GM12874 (cell line): ENCODE data around the gene RPL39.

Source experiments
- CTCF ChIP-seq: IDR thresholded peaks from 2 replicates; pipeline ENCODE4 v1.5.1; 2011; ENCODE audit warnings: low read depth, mild to moderate bottlenecking, control low read depth, low read length, moderate library complexity; ENCODE audit not compliant: insufficient read depth

The RPL39 gene

GRCh38 chrX:119763836-119764387 is 27.5 kb downstream of the RPL39 start:
- TF ChIP-seq CTCF: no peak

- TF ChIP-seq CTCF: no peak
Observed at GRCh38 chrX:119763181-119763580, 28.2 kb downstream of the RPL39 start.

GRCh38 chrX:119762718-119763117 is 28.7 kb downstream of the RPL39 start:
- TF ChIP-seq CTCF: no peak

GRCh38 chrX:119760026-119760877 is 31.2 kb downstream of the RPL39 start:
- no peak for TF ChIP-seq CTCF

GRCh38 chrX:119759248-119759766 is 32.1 kb downstream of the RPL39 start:
- no peak for TF ChIP-seq CTCF

- TF ChIP-seq CTCF: no peak
Observed at GRCh38 chrX:119758731-119759247, 32.6 kb downstream of the RPL39 start.

- TF ChIP-seq CTCF: no peak
Observed at GRCh38 chrX:119757979-119758730, 33.3 kb downstream of the RPL39 start, which contains the start of gene SOWAHD. Gene SOWAHD, plus strand, starts transcription at chrX:119758588. Its CDS starts 80 bp downstream, at chrX:119758668.
